HEK293 (cell line): ENCODE measurements around the gene MEGF9.

Experiments used
- CTCF ChIA-PET: fragments of 350-600 bp; formaldehyde crosslinking; extraction: SDS; loops from one replicate; lab custom pipeline; 2021; ENCODE audit warnings: antibody characterized with exemption; lab: Yijun Ruan, JAX
- POLR2A ChIA-PET: fragments of 300-600 bp; formaldehyde crosslinking; extraction: SDS; loops from one replicate; lab custom pipeline; 2020; ENCODE audit warnings: antibody characterized with exemption, inconsistent platforms; lab: Yijun Ruan, JAX
- H3K27ac ChIP-seq: fragments of 200-500 bp; sonication (Bioruptor generic); 2 replicates; pipeline ENCODE4 v1.5.1; 2014; ENCODE audit warnings: low read depth, low read length, control low read depth, inconsistent platforms; ENCODE audit errors: extremely low read depth
- H3K36me3 ChIP-seq, 2 experiments: fragments of 200-500 bp in 1 of 2; sonication (Bioruptor generic) in 1 of 2; 1 replicate in 1 of 2; 2 replicates in 1 of 2; pipeline ENCODE4 v1.5.1; 2014 to 2017; ENCODE audit warnings: inconsistent platforms in 2 of 2, low read length in 2 of 2; ENCODE audit not compliant: control insufficient read depth in 2 of 2, insufficient read depth in 1 of 2
- H3K4me1 ChIP-seq: fragments of 200-500 bp; sonication (Bioruptor generic); 2 replicates; pipeline ENCODE4 v1.5.1; 2014; ENCODE audit warnings: mild to moderate bottlenecking, low read length, inconsistent platforms; ENCODE audit not compliant: control insufficient read depth, insufficient read depth
- H3K4me3 ChIP-seq: 2 replicates; pipeline ENCODE4 v1.5.1; 2011; ENCODE audit warnings: low read depth, mild to moderate bottlenecking, control low read depth, low read length, moderate library complexity
- H3K9me3 ChIP-seq: fragments of 200-500 bp; sonication (Bioruptor generic); 2 replicates; pipeline ENCODE4 v1.5.1; 2014; ENCODE audit warnings: low read depth, low read length, inconsistent platforms; ENCODE audit not compliant: control insufficient read depth, insufficient read depth
- BCL11B ChIP-seq: fragments of 450-650 bp; formaldehyde crosslinking; IDR thresholded peaks from 2 replicates; pipeline ENCODE4 v1.5.1; 2016; ENCODE audit warnings: low read depth, missing biosample characterization, missing genetic modification characterization
- GLI4 ChIP-seq: fragments of 450-650 bp; formaldehyde crosslinking; IDR thresholded peaks from 2 replicates; pipeline ENCODE4 v1.5.1; 2016; ENCODE audit warnings: missing biosample characterization, missing genetic modification characterization
- GLIS2 ChIP-seq: fragments of 450-650 bp; formaldehyde crosslinking; IDR thresholded peaks from 2 replicates; pipeline ENCODE4 v1.5.1; 2016; ENCODE audit warnings: missing biosample characterization, missing genetic modification characterization
- SCRT1 ChIP-seq: fragments of 450-650 bp; formaldehyde crosslinking; IDR thresholded peaks from 2 replicates; pipeline ENCODE4 v1.5.1; 2016; ENCODE audit warnings: missing biosample characterization, missing genetic modification characterization, borderline replicate concordance
- TCF7L2 ChIP-seq: IDR thresholded peaks from 2 replicates; pipeline ENCODE4 v1.6.1; 2011; ENCODE audit warnings: low read depth, mild to moderate bottlenecking, inconsistent platforms, low read length, moderate library complexity, borderline replicate concordance
- ZBTB17 ChIP-seq: fragments of 450-650 bp; formaldehyde crosslinking; IDR thresholded peaks from 2 replicates; pipeline ENCODE4 v1.5.1; 2016; ENCODE audit warnings: missing biosample characterization, missing genetic modification characterization
- ZBTB7A ChIP-seq: fragments of 450-650 bp; formaldehyde crosslinking; IDR thresholded peaks from 2 replicates; pipeline ENCODE4 v1.5.1; 2016; ENCODE audit warnings: low read depth, missing biosample characterization, missing genetic modification characterization
- ZBTB8A ChIP-seq: fragments of 450-650 bp; formaldehyde crosslinking; IDR thresholded peaks from 2 replicates; pipeline ENCODE4 v1.5.1; 2016; ENCODE audit warnings: missing biosample characterization, missing genetic modification characterization
- ZFP37 ChIP-seq: fragments of 450-650 bp; formaldehyde crosslinking; IDR thresholded peaks from 2 replicates; pipeline ENCODE4 v1.5.1; 2016; ENCODE audit warnings: missing biosample characterization, missing genetic modification characterization
- ZNF10 ChIP-seq: fragments of 450-650 bp; formaldehyde crosslinking; IDR thresholded peaks from 2 replicates; pipeline ENCODE4 v1.5.1; 2017; ENCODE audit warnings: missing biosample characterization, missing genetic modification characterization
- ZNF146 ChIP-seq: fragments of 450-650 bp; formaldehyde crosslinking; IDR thresholded peaks from 2 replicates; pipeline ENCODE4 v1.5.1; 2016; ENCODE audit warnings: missing biosample characterization, missing genetic modification characterization
- ZNF311 ChIP-seq: fragments of 450-650 bp; formaldehyde crosslinking; IDR thresholded peaks from 2 replicates; pipeline ENCODE4 v1.5.1; 2017; ENCODE audit warnings: missing biosample characterization, missing genetic modification characterization, borderline replicate concordance
- ZNF335 ChIP-seq: fragments of 450-650 bp; formaldehyde crosslinking; conservative IDR thresholded peaks from 2 replicates; pipeline ENCODE4 v1.5.1; 2016; ENCODE audit warnings: missing biosample characterization, missing genetic modification characterization
- ZNF341 ChIP-seq: fragments of 450-650 bp; formaldehyde crosslinking; IDR thresholded peaks from 2 replicates; pipeline ENCODE4; 2016; ENCODE audit warnings: low read depth, missing biosample characterization, missing genetic modification characterization
- ZNF37A ChIP-seq: fragments of 450-650 bp; IDR thresholded peaks from 2 replicates; pipeline ENCODE4 v1.5.1; 2018; ENCODE audit warnings: missing biosample characterization, missing genetic modification characterization
- ZNF391 ChIP-seq: fragments of 450-650 bp; formaldehyde crosslinking; IDR thresholded peaks from 2 replicates; pipeline ENCODE4 v1.5.1; 2016; ENCODE audit warnings: low read depth, missing biosample characterization, missing genetic modification characterization, borderline replicate concordance
- ZNF707 ChIP-seq: fragments of 450-650 bp; formaldehyde crosslinking; IDR thresholded peaks from 2 replicates; pipeline ENCODE4 v1.5.1; 2016; ENCODE audit warnings: missing biosample characterization, missing genetic modification characterization
- ZNF76 ChIP-seq: fragments of 450-650 bp; formaldehyde crosslinking; IDR thresholded peaks from 2 replicates; pipeline ENCODE4; 2016; ENCODE audit warnings: low read depth, missing biosample characterization, missing genetic modification characterization, borderline replicate concordance
- ZNF785 ChIP-seq: fragments of 450-650 bp; formaldehyde crosslinking; IDR thresholded peaks from 2 replicates; pipeline ENCODE4 v1.5.1; 2016; ENCODE audit warnings: missing biosample characterization, missing genetic modification characterization
- ZNF843 ChIP-seq: fragments of 450-650 bp; formaldehyde crosslinking; IDR thresholded peaks from 2 replicates; pipeline ENCODE4 v1.5.1; 2016; ENCODE audit warnings: missing biosample characterization, missing genetic modification characterization
- TF ChIP-seq, protein P1 (sequence below): fragments of 450-650 bp; formaldehyde crosslinking; IDR thresholded peaks from 2 replicates; pipeline ENCODE4 v1.5.1; 2017; ENCODE audit warnings: missing biosample characterization, missing genetic modification characterization
- TF ChIP-seq, protein P2 (sequence below): fragments of 450-650 bp; formaldehyde crosslinking; IDR thresholded peaks from 2 replicates; pipeline ENCODE4 v1.5.1; 2016; ENCODE audit warnings: missing biosample characterization, missing genetic modification characterization
- TF ChIP-seq, protein P3 (sequence below): fragments of 450-650 bp; formaldehyde crosslinking; IDR thresholded peaks from 2 replicates; pipeline ENCODE4 v1.5.1; 2017; ENCODE audit warnings: missing biosample characterization, missing genetic modification characterization

MEGF9 gene

DNA sequence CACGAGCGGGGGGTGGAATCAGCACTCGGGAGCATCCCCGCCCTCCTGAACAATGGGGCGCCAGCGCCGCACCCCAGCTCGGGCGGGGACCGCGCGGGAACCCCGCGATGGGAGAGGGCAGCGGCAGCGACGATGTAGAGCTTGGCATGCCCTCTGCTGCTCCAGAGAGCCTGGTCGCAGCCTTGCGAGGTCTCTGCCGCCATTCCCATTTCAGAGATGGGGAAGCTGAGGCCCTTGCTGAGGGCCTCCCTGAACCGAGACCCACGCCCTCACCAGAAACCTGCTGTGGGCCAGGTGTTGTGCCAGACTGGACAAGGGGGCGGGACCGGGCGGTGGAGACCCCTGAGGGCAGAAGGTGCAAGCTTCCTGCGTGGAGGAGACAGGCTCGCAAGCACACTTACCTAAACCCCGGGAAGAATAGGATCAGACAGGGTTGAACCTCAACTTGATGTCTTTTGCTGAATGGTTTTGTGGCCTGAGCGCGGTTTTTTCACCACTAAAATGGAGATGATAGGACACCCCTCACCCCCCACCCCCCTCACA is 647 bp upstream of the MEGF9 start (continued):
- TF ChIP-seq ZNF10 (no peak), ZBTB17 (no peak), ZNF311 (no peak), TCF7L2 (no peak), ZNF707 (tag by site-specific recombination) (no peak), ZNF37A (no peak), ZFP37 (tag by site-specific recombination) (no peak), ZNF785 (tag by site-specific recombination) (0 out of 2 replicates have a peak, but pooled peaks have one; percentile 29)
- TF ChIP-seq, protein P1, sequence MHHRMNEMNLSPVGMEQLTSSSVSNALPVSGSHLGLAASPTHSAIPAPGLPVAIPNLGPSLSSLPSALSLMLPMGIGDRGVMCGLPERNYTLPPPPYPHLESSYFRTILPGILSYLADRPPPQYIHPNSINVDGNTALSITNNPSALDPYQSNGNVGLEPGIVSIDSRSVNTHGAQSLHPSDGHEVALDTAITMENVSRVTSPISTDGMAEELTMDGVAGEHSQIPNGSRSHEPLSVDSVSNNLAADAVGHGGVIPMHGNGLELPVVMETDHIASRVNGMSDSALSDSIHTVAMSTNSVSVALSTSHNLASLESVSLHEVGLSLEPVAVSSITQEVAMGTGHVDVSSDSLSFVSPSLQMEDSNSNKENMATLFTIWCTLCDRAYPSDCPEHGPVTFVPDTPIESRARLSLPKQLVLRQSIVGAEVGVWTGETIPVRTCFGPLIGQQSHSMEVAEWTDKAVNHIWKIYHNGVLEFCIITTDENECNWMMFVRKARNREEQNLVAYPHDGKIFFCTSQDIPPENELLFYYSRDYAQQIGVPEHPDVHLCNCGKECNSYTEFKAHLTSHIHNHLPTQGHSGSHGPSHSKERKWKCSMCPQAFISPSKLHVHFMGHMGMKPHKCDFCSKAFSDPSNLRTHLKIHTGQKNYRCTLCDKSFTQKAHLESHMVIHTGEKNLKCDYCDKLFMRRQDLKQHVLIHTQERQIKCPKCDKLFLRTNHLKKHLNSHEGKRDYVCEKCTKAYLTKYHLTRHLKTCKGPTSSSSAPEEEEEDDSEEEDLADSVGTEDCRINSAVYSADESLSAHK = no peak
- TF ChIP-seq, all 188 proteins: peak for 17

DNA sequence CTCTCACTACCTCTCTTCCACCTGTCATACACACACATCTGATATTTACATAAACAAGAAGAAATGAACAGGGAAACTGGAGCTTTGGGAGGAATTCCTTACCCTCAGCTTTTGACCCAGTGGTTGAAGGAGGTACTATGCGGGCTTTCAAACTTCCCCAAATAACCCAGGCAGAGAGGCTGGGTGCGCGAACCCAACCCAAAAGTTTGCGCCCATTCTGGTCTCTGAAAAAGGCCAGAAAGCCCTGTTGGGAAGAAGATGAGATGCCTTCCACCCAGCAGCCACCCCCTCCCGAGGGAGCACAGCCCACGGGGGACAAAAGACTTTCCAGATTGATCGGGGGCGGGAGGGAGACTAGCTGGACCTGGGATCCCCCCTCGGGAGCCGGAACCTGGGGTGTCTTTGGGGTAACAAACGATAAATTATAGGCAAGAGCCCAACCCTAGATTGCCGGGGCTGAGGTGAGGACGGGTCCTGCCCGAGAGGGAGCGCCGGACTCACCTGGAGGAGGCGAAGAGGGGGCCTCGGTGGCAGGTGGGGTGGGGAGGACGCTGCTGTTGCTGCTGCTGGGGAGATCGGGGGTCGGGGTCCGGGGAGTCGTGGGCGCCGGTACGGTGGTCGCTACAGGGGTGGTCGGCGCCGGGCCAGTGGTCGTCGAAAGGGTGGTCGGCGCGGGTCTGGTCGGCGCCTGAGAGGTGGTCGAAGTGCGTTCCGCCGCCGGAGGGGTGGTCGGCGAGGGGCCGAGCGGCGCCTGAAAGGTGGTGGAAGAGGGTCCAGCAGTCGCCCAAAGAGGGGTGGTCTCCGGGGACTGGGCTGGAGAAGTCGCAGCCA is 798 bp downstream of the MEGF9 start:
- Histone ChIP-seq H3K4me3 (peak overlapping the region; percentile 91), H3K4me1 (peaks cover 16% of the 10 kb centered on the region; the same call in 1 of the 2 replicates), H3K9me3 (no peaks in the 10 kb centered on the region), H3K27ac (peak overlapping the region; percentile 52; the same call in 1 of the 2 replicates), H3K36me3 (no peaks in the 10 kb centered on the region; a peak in 1 of 3 replicates)
- POLR2A ChIA-PET = interaction anchor here (0.6 to 1.7 kb wide), 3 partner anchors 9 to 17 kb away, joined by 4 to 6 read pairs (median 4); no protein-coding TSS in a partner anchor
- CTCF ChIA-PET = interaction anchor here (0.7 kb wide), 1 partner anchor 93 kb away, joined by 4 read pairs; no protein-coding TSS in a partner anchor
- TF ChIP-seq ZNF335 (tag by site-specific recombination) = peak; percentile 84
- peak; percentile 43; the same call in 1 of the 2 replicates for TF ChIP-seq GLIS2 (tag by site-specific recombination)
- TF ChIP-seq ZBTB7A (tag by site-specific recombination) = peak; percentile 89
- peak; percentile 42; the same call in 1 of the 2 replicates for TF ChIP-seq ZBTB8A
- no peak for TF ChIP-seq ZNF391 (tag by site-specific recombination)
- TF ChIP-seq, protein P2, sequence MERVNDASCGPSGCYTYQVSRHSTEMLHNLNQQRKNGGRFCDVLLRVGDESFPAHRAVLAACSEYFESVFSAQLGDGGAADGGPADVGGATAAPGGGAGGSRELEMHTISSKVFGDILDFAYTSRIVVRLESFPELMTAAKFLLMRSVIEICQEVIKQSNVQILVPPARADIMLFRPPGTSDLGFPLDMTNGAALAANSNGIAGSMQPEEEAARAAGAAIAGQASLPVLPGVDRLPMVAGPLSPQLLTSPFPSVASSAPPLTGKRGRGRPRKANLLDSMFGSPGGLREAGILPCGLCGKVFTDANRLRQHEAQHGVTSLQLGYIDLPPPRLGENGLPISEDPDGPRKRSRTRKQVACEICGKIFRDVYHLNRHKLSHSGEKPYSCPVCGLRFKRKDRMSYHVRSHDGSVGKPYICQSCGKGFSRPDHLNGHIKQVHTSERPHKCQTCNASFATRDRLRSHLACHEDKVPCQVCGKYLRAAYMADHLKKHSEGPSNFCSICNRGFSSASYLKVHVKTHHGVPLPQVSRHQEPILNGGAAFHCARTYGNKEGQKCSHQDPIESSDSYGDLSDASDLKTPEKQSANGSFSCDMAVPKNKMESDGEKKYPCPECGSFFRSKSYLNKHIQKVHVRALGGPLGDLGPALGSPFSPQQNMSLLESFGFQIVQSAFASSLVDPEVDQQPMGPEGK = peak; percentile 36; the same call in 1 of the 2 replicates
- TF ChIP-seq ZNF843 (tag by site-specific recombination) = no peak
- TF ChIP-seq SCRT1 = no peak
- TF ChIP-seq BCL11B = 0 out of 2 replicates have a peak, but pooled peaks have one; percentile 33
- no peak for TF ChIP-seq ZNF76
- no peak for TF ChIP-seq ZNF341 (tag by site-specific recombination)
- TF ChIP-seq ZNF146 (tag by site-specific recombination) = no peak
- TF ChIP-seq, protein P3, sequence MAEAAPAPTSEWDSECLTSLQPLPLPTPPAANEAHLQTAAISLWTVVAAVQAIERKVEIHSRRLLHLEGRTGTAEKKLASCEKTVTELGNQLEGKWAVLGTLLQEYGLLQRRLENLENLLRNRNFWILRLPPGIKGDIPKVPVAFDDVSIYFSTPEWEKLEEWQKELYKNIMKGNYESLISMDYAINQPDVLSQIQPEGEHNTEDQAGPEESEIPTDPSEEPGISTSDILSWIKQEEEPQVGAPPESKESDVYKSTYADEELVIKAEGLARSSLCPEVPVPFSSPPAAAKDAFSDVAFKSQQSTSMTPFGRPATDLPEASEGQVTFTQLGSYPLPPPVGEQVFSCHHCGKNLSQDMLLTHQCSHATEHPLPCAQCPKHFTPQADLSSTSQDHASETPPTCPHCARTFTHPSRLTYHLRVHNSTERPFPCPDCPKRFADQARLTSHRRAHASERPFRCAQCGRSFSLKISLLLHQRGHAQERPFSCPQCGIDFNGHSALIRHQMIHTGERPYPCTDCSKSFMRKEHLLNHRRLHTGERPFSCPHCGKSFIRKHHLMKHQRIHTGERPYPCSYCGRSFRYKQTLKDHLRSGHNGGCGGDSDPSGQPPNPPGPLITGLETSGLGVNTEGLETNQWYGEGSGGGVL = peak; percentile 30; the same call in 1 of the 2 replicates
- TF ChIP-seq GLI4 (tag by site-specific recombination) = no peak
